ENCODE measurements around the gene GFRA3.

- TF ChIP-seq CTCF (IDR thresholded peaks at IDR 0.05) (no peak), POLR2A (IDR thresholded peaks at IDR 0.05) (no peak)
These were observed 10.8 kb downstream of the GFRA3 start for GRCh38 chr5:138263581-138263980.

Measured in uterus (tissue), 2 donors.